H9 (cell line): ENCODE measurements around the gene IL1RAPL1. TPM values are rescaled to one million over a fixed set of nuclear protein-coding genes. Genes with fewer than 3 reads are reported as not detected.

Experiments
- DNase-seq: peaks from one replicate; pipeline ENCODE4 v3.0.0-alpha.2; 2017
- H2AFZ ChIP-seq: one replicate; pipeline ENCODE4 v1.6.1; 2013; ENCODE audit warnings: mild to moderate bottlenecking, low read length, control low read depth, moderate library complexity
- H2AK5ac ChIP-seq: 2 replicates; pipeline ENCODE4 v1.6.1; 2013; ENCODE audit warnings: low read length, control low read depth, mixed read lengths; ENCODE audit not compliant: insufficient read length
- H2BK120ac ChIP-seq: one replicate; pipeline ENCODE4 v1.6.1; 2013; ENCODE audit warnings: low read depth, mild to moderate bottlenecking, low read length, control low read depth, inconsistent platforms; ENCODE audit not compliant: poor library complexity, severe bottlenecking
- H2BK12ac ChIP-seq: 2 replicates; pipeline ENCODE4 v1.6.1; 2013; ENCODE audit warnings: low read length, control low read depth, mixed read lengths, low read depth; ENCODE audit not compliant: insufficient read length
- H2BK15ac ChIP-seq: 2 replicates; pipeline ENCODE4 v1.6.1; 2013; ENCODE audit warnings: low read depth, low read length, control low read depth
- H2BK20ac ChIP-seq: one replicate; pipeline ENCODE4 v1.6.1; 2013; ENCODE audit warnings: low read depth, mild to moderate bottlenecking, low read length, control low read depth, inconsistent platforms; ENCODE audit not compliant: poor library complexity, severe bottlenecking
- H2BK5ac ChIP-seq: 2 replicates; pipeline ENCODE4 v1.6.1; 2013; ENCODE audit warnings: low read length, control low read depth, mixed read lengths; ENCODE audit not compliant: insufficient read length
- H3K14ac ChIP-seq: 2 replicates; pipeline ENCODE4 v1.6.1; 2013; ENCODE audit warnings: low read length, control low read depth; ENCODE audit not compliant: insufficient read depth
- H3K18ac ChIP-seq: 2 replicates; pipeline ENCODE4 v1.6.1; 2013; ENCODE audit warnings: low read depth, mild to moderate bottlenecking, mixed read lengths, low read length, control low read depth; ENCODE audit not compliant: insufficient read length
- H3K23ac ChIP-seq: 2 replicates; pipeline ENCODE4 v1.6.1; 2013; ENCODE audit warnings: low read length, control low read depth, mixed read lengths, low read depth; ENCODE audit not compliant: insufficient read length
- H3K23me2 ChIP-seq: 2 replicates; pipeline ENCODE4 v1.6.1; 2013; ENCODE audit warnings: low read depth, mild to moderate bottlenecking, mixed read lengths, low read length, control low read depth; ENCODE audit not compliant: insufficient read length, poor library complexity, severe bottlenecking
- H3K27ac ChIP-seq: 2 replicates; pipeline ENCODE4 v1.5.1; 2013; ENCODE audit warnings: low read length, control low read depth, mixed read lengths, low read depth; ENCODE audit not compliant: insufficient read length
- H3K27me3 ChIP-seq: 2 replicates; pipeline ENCODE4 v1.6.1; 2013; ENCODE audit warnings: low read length, control low read depth, inconsistent platforms; ENCODE audit not compliant: insufficient read depth
- H3K4ac ChIP-seq: 2 replicates; pipeline ENCODE4 v1.6.1; 2013; ENCODE audit warnings: low read depth, mild to moderate bottlenecking, control low read depth, inconsistent platforms, low read length, moderate library complexity
- H3K4me1 ChIP-seq: 2 replicates; pipeline ENCODE4 v1.6.1; 2013; ENCODE audit warnings: low read length, control low read depth, inconsistent platforms; ENCODE audit not compliant: insufficient read depth
- H3K4me2 ChIP-seq: 2 replicates; pipeline ENCODE4 v1.6.1; 2013; ENCODE audit warnings: low read length, control low read depth, mixed read lengths; ENCODE audit not compliant: insufficient read length, insufficient read depth
- H3K56ac ChIP-seq: 2 replicates; pipeline ENCODE4 v1.6.1; 2013; ENCODE audit warnings: low read depth, mild to moderate bottlenecking, mixed read lengths, low read length, control low read depth; ENCODE audit not compliant: insufficient read length
- H3K79me1 ChIP-seq: 2 replicates; pipeline ENCODE4 v1.6.1; 2013; ENCODE audit warnings: low read depth, mild to moderate bottlenecking, moderate library complexity, low read length, control low read depth, inconsistent platforms; ENCODE audit not compliant: insufficient read depth, poor library complexity, severe bottlenecking
- H3K79me2 ChIP-seq: 2 replicates; pipeline ENCODE4 v1.6.1; 2013; ENCODE audit warnings: low read length, control low read depth, inconsistent platforms; ENCODE audit not compliant: insufficient read depth
- H3K9ac ChIP-seq: 2 replicates; pipeline ENCODE4 v1.6.1; 2013; ENCODE audit warnings: low read length, control low read depth, mixed read lengths; ENCODE audit not compliant: insufficient read length; ENCODE audit errors: extremely low read depth
- H3K9me3 ChIP-seq: one replicate; pipeline ENCODE4 v1.6.1; 2013; ENCODE audit warnings: low read depth, low read length, inconsistent platforms; ENCODE audit not compliant: control insufficient read depth
- H3T11ph ChIP-seq: one replicate; pipeline ENCODE4 v1.6.1; 2013; ENCODE audit warnings: mild to moderate bottlenecking, low read length, control low read depth, inconsistent platforms
- H4K20me1 ChIP-seq: one replicate; pipeline ENCODE4 v1.6.1; 2013; ENCODE audit not compliant: control insufficient read depth, insufficient read length, insufficient read depth
- H4K5ac ChIP-seq: 2 replicates; pipeline ENCODE4 v1.6.1; 2013; ENCODE audit warnings: low read depth, mild to moderate bottlenecking, mixed read lengths, low read length, control low read depth; ENCODE audit not compliant: insufficient read length
- H4K8ac ChIP-seq: replicated peaks from 2 replicates; pipeline ENCODE4 v1.6.1; 2013; ENCODE audit warnings: low read length, control low read depth, mixed read lengths, low read depth; ENCODE audit not compliant: insufficient read length
- H4K91ac ChIP-seq: 2 replicates; pipeline ENCODE4 v1.6.1; 2013; ENCODE audit warnings: low read depth, mild to moderate bottlenecking, moderate library complexity, mixed read lengths, low read length, control low read depth; ENCODE audit not compliant: insufficient read length
- H3K27ac Mint-ChIP-seq, 3 experiments: 2 replicates in 2 of 3; 3 replicates in 1 of 3; pipeline ENCODE4 v1.8.0; 2020 to 2021; ENCODE audit warnings: mixed read lengths in 3 of 3, mild to moderate bottlenecking in 1 of 3, moderate library complexity in 1 of 3
- H3K27me3 Mint-ChIP-seq: 2 replicates; pipeline ENCODE4 v1.8.0; 2021; ENCODE audit warnings: low read depth, mild to moderate bottlenecking, moderate library complexity, mixed read lengths
- H3K36me3 Mint-ChIP-seq, 3 experiments: 2 replicates in 2 of 3; 3 replicates in 1 of 3; pipeline ENCODE4 v1.8.0; 2020 to 2021; ENCODE audit warnings: low read depth in 3 of 3, mixed read lengths in 3 of 3; ENCODE audit not compliant: insufficient read depth in 1 of 3
- H3K4me1 Mint-ChIP-seq, 2 experiments: 2 replicates each; pipeline ENCODE4 v1.8.0; 2020; ENCODE audit warnings: mixed read lengths in 2 of 2
- H3K4me3 Mint-ChIP-seq, 2 experiments: 2 replicates in 1 of 2; 3 replicates in 1 of 2; pipeline ENCODE4 v1.8.0; 2020 to 2021; ENCODE audit warnings: mild to moderate bottlenecking in 2 of 2, mixed read lengths in 2 of 2, moderate library complexity in 1 of 2
- H3K9me3 Mint-ChIP-seq, 2 experiments: 2 replicates in 1 of 2; 3 replicates in 1 of 2; pipeline ENCODE4 v1.8.0; 2020; ENCODE audit warnings: mild to moderate bottlenecking in 2 of 2, mixed read lengths in 2 of 2, moderate library complexity in 1 of 2
- WGBS: extraction: QIAGEN DNeasy Blood & Tissue Kit; methylation state at CpG from one replicate; pipeline ENCODE4 v1.1.7; 2013; ENCODE audit warnings: missing lambda C conversion rate, low lambda C conversion rate, mixed read lengths; ENCODE audit not compliant: insufficient read length; ENCODE audit errors: extremely low coverage; 5-methylcytosine and 5-hydroxymethylcytosine counted together
- total RNA-seq: library from RNA; stranded (reverse); gene quantifications from 2 replicates; pipeline ENCODE4 v1.2.1, GENCODE V29; 2021
- TF ChIP-seq, protein P1 (sequence below): fragments of 200-600 bp; sonication (generic); conservative IDR thresholded peaks from 3 replicates; pipeline ENCODE4 v1.8.0; 2021; ENCODE audit warnings: antibody characterized with exemption, mild to moderate bottlenecking

The IL1RAPL1 gene
- total RNA-seq, 1 experiment from 2014 or later = 0.31 TPM

DNA sequence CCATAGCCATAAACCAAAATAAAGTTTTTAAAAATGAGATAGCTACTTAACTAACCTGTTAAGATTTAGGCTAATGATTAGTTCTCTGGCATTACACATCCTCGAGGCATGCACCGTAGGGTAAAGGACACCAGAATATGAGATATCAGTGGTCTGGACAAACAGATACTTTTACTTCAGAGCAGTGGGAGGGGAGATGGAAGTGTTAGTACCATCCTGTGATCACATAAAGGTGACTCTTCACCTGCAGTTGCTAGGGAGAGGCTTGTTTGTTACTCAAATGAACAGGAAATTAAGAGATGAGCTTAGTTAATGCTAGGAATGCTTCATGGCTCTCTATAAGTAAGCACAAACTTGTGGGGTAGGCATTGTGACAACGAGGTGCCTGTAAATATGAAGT lies 1003.7 kb downstream of the IL1RAPL1 start:
- H3K36me3 Mint-ChIP-seq = peaks cover 0 to 7% (median 4%) of the 10 kb centered on the region in 3 experiments; a peak in 2 of 7 replicates
- Histone ChIP-seq H3K23me2 (no peaks in the 10 kb centered on the region), H3K79me2 (no peaks in the 10 kb centered on the region), H2AK5ac (no peak overlapping the region), H3T11ph (no peak overlapping the region), H4K5ac (no peak overlapping the region), H3K14ac (no peak overlapping the region), H2BK20ac (no peak overlapping the region), H2AFZ (no peak overlapping the region), H2BK120ac (no peak overlapping the region), H3K9me3 (no peaks in the 10 kb centered on the region), H2BK12ac (no peak overlapping the region), H4K8ac (no peak overlapping the region), H3K4me1 (no peaks in the 10 kb centered on the region), H4K20me1 (no peaks in the 10 kb centered on the region), H4K91ac (no peak overlapping the region), H3K56ac (no peak overlapping the region), H3K18ac (no peak overlapping the region), H3K9ac (no peak overlapping the region), H3K4ac (no peak overlapping the region), H3K27ac (no peak overlapping the region), H3K23ac (no peak overlapping the region), H3K79me1 (no peaks in the 10 kb centered on the region), H3K4me2 (no peak overlapping the region), H3K27me3 (no peaks in the 10 kb centered on the region), H2BK15ac (no peak overlapping the region), H2BK5ac (no peak overlapping the region)
- H3K27me3 Mint-ChIP-seq = no peaks in the 10 kb centered on the region
- TF ChIP-seq, protein P1, sequence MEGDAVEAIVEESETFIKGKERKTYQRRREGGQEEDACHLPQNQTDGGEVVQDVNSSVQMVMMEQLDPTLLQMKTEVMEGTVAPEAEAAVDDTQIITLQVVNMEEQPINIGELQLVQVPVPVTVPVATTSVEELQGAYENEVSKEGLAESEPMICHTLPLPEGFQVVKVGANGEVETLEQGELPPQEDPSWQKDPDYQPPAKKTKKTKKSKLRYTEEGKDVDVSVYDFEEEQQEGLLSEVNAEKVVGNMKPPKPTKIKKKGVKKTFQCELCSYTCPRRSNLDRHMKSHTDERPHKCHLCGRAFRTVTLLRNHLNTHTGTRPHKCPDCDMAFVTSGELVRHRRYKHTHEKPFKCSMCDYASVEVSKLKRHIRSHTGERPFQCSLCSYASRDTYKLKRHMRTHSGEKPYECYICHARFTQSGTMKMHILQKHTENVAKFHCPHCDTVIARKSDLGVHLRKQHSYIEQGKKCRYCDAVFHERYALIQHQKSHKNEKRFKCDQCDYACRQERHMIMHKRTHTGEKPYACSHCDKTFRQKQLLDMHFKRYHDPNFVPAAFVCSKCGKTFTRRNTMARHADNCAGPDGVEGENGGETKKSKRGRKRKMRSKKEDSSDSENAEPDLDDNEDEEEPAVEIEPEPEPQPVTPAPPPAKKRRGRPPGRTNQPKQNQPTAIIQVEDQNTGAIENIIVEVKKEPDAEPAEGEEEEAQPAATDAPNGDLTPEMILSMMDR = no peak
- DNase-seq = no peak
- no peak overlapping the region for H3K27ac Mint-ChIP-seq
- peaks cover 0 to 6% of the 10 kb centered on the region in 2 experiments; a peak in 2 of 4 replicates for H3K4me1 Mint-ChIP-seq
- no CpG with 5 or more reads among the region's 3 CpGs for WGBS
- H3K9me3 Mint-ChIP-seq = peaks cover 0 to 66% of the 10 kb centered on the region in 2 experiments; a peak in 4 of 5 replicates
- no peak overlapping the region for H3K4me3 Mint-ChIP-seq
